Left lobe of liver (tissue), 2 donors: ENCODE results near the gene PGAM4. TPM values are rescaled to one million over a fixed set of nuclear protein-coding genes. Genes with fewer than 3 reads are reported as not detected.
"Not testable (repeated sequence)": the region's sequence is repeated elsewhere in the genome, so short reads cannot be mapped to it uniquely, and the experiment has no call there.

Source experiments
- ATAC-seq: fragments of 200-7000 bp; cut with Tn5 transposase; one replicate; pipeline ENCODE4 v1.9.1; 2020; ENCODE audit warnings: mild to moderate bottlenecking, moderate library complexity
- DNase-seq: peaks from one replicate; pipeline ENCODE4 v3.0.0-alpha.2; 2020; ENCODE audit warnings: low spot score
- total RNA-seq: library from RNA; stranded (reverse); gene quantifications from one replicate; pipeline ENCODE4 v1.2.1, GENCODE V29; 2021
- donor health status: DM: no; HTN: no; CAD: no; lungs with moderate emphysema.
- donor health status: DM: no; HTN: yes; CAD: no.

The PGAM4 gene
- total RNA-seq, result not detected

DNA sequence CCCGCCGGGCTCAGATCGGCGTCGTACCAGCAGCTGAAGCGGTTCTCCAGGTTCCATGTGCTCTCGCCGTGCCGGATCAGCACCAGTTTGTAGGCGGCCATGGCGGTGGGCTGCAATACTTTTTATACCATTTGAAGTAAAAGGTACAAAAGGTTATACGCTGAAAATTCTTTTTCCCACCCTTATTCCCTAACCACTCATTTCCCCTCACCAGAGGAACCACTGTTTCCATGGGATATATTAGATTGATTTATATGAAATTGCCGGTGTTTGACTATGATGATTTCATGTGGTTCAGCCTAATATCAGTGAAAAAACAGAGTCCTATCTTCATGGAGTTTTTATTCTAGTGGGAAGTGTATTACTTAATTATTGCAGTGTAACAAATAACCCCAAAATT is at the start of gene PGAM4:
Gene PGAM4, minus strand, starts transcription at position 101 of the 400 bp plus-strand sequence. Its CDS starts 0 bp downstream, at position 101.
- ATAC-seq (no peak), DNase-seq (no peak)

DNA sequence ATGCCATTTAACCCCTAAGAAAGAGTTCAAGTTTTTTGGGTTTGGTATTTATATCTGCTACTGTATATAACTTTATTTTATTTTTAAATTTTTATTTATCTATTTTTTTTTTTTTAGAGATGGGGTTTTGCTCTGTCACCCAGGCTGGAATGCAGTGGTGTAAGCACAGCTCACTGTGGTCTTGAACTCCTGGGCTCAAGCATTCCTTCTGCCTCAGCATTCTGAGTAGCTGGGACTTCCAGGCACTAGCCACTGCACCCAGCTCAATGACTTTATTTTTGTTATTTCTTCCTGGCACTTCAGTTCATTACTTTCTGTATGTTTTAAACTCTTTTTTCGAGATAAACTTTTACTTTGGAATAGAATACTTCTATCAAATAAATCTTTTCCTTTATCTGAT is 42.4 kb upstream of the PGAM4 start:
- no peak for ATAC-seq
- no peak for DNase-seq

DNA sequence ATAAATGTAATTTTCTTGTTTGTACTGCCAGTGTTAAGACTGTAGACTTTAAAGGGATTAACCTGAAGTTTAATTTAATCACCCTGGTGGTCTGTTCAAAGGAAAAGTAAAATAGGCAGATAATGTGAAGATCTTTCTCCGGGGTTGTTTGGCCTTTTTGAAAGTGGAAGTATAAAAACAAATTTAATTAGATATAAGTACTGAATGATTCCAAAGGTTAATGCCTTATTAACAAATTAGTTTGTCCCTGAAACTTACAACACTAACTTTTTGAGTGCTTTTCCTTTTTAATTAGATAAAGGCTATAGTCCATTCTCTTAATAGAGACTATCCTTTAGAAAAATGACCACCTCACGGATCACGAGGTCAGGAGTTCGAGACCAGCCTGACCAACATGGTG is 10.4 kb upstream of the PGAM4 start:
- DNase-seq, result no peak
- ATAC-seq, result no peak

DNA sequence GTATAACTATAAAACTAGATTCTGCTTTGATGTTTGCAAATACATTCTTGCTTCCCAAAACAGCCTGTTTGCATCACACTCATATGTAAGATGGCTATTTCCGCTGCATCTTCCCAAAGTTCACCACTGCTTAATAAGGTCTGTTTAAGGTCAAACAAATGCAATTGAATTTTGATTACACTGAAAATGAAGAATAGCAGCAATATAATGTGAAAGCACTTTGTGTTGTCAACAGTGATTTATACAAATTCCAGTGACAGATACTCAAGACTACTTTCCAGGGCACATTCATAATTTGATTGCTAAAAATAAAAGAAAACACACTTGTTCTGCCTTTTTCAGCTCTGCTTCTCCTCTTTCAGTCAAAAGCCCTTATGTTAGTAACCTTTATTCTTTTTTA is 8.1 kb upstream of the PGAM4 start:
- ATAC-seq, result no peak
- DNase-seq, result no peak

DNA sequence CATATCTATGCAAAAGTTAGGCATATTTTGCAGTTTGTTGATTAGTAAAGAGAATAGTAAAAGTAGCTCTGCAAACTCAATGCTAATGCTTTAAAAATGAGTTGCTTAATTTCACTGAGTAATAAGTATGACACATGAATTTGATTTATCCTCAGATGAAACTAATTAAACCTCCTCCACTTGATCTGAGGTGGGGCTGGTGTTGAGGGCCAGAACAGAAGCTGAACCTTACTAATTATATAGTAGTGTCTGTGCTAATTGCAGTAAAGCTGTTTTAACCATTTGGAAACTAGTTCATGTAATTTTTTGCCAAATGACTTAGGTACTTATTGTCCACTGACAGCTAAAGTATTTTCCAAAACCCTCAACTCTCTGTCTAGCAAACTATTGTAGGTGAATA is 7.7 kb upstream of the PGAM4 start:
- ATAC-seq (no peak), DNase-seq (no peak)

DNA sequence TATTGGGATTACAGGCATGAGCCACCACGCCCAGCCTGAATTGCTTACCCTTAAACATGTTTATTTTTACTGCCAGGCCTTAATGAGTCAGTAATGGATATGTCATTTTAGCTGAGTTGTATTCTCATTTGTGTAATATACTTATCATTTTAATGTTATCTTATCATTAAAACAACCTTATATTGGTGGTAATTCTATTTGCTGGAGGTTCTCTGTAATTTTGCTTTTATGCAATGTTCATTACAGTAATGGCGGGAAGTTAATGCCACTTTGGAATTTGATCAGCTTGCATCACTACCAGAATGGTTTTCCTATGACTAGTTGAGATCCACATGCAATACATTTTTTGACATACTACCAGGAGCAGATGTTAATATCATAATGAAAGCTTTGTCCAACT is 6.3 kb upstream of the PGAM4 start:
- ATAC-seq (no peak), DNase-seq (no peak)

DNA sequence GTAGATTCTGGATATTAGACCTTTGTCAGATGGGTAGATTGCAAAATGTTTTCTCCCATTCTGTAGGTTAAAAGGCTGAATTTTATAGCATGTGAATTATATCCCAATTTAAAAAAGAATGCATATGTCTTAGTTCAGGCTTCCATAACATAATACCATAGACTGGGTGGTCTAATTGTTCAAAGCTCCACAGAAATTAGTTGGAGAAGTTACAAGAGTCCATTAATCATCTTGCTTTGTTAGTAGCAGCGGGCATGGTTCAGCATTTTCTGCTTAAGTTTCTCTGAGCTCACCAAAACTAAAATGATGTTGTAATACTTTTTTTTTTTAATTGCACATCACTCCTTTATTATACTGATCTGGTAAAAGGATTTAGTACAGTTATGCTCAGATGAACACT is 1.8 kb downstream of the PGAM4 start:
- ATAC-seq (no peak), DNase-seq (no peak)

DNA sequence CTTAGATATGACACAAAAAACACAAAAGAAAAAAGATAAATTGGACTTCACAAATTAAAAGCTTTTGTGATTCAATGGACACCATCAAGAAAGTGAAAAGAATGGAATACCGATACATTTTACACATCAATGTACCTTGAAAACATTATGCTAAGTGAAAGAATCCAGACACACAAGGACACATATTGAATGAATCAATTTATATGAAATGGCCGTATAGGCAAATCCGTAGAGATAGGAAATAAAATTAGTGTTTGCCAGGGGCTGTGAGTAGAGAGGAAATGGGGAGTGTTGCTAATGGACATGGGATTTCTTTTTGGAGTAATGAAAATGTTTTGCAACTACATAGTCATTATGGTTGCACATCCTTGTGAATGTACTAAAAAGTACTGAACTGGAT is 3.1 kb downstream of the PGAM4 start:
- ATAC-seq, result no peak
- no peak for DNase-seq

DNA sequence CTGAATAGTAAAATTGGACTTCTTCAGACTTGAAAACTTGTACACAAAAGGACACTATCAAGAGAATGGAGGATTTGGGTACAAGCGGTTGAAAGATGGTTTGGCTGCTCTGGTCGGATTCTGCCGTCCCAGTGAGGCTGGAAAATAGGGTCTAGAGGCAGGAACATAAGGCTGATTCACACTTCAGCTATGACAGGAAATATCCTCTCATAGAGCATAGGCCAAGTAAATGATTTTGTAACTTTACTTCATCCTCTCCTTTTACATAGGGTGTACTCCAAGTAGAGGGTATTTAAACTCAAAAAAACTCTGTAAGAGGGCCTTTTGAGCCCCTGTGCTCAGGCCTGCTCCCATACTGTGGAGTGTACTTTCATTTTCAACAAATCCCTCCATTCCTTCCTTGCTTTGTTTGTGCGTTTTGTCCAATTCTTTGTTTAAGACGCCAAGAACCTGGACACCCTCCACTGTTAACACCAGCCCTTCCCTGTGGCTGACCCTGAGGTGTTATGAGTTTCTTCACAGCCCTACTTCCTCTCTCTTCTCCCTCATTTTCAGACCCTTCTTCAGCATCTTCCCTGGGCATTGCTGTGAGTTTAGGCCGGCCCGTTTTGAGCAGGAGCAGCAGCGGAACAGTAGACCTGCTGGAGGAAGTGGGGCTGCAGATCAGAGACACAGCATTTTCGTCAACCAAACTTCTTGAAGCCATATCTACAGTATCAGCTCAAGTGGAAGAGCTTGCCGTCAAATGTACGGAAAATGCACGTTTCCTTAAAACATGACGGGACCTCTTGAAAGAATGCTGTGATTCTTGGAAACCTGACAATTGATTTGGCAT is 7.2 kb downstream of the PGAM4 start:
- ATAC-seq, result no peak
- no peak for DNase-seq

DNA sequence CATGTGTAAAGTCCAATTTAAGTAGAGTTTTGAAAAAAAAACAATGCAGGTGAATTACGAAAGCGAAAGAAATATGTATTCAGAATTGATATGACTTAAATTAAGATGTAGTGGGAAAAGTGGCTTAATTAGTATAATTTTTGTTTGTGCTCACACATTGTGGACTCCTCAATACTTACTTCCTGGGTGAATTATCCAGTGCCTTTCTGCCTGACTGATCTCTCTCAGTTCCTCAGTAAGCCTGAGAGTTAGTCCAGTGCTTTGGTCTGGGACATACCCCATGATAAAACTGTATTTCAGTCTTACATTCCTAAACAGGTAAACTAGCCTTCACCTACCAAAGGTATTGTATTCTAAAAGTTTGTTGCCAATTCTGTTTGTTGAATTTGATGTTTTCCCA is 8.4 kb downstream of the PGAM4 start:
- DNase-seq, result no peak
- ATAC-seq, result no peak

DNA sequence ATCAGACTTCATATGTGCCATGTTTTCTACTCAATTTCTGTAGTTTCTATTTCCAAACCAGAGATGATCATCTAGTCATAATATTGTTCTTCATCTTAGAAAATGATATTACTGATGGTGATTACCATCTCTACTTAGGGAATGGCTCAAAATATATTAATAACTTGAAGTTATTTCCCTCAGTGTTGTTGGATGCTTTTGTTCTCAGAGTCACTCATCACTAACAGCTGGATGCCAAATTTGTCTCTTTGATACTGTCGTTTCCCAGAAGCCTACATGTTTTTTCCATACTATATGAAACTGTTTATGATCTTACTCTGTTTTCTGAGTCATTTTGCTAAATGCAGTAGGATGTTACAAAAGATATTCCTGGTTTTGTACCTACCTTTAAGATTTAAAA is 8.9 kb downstream of the PGAM4 start:
- DNase-seq, result no peak
- ATAC-seq, result no peak

DNA sequence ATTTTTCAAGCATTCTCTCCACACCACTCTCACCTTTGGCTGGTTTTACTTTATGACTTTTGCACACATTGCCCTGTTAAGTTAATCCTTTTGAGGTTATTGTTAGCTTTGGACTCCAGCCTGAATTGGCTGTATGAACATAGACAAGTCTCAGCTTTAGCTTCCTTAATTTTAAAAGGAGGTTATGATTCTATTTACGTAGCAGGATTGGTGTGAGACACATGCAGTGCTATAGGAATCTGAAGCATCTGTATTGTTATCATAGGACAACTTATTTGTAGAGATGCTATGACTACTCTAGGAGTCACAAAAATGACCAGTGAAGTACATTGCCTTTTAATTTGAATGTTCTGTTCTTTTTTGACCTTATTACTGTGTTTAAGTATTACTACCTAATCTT is 15.7 kb downstream of the PGAM4 start:
- DNase-seq (no peak), ATAC-seq (peak; percentile 58)

DNA sequence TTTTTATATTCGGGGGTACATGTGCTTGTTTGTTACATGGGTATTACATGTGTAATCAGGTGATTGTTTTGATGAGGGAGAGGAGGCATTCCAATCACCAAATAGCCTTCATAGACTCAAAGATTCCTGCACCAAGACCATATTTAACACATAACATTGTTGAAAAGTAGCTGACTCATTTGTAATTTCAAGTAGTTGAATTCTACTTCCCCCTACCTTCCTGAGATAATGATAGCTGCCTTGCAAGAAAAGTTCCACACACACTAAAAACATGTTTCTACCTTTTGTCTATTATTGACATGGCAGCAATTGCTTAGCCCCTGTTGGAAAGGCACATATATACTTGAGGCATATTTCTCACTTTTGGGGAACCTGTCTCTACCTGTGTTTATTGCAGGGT is 16.1 kb downstream of the PGAM4 start:
- DNase-seq (no peak), ATAC-seq (no peak)

DNA sequence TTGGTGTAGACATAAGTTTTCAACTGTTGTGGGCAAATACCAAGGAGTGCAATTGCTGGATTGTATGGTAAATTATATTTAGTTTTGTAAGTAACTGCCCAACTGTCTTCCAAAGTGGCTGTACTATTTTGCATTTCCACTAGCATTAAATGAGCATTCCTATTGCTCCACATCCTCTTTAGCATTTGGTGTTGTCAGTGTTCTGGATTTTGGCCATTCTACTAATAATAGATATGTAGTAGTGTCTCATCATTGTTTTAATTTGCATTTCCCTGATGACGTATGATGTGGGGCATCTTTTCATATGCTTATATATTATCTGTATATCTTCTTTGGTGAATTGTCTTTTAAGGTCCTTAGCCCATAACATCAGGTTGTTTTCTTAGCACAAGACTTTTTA is 17.3 kb downstream of the PGAM4 start:
- DNase-seq, result no peak
- no peak for ATAC-seq

DNA sequence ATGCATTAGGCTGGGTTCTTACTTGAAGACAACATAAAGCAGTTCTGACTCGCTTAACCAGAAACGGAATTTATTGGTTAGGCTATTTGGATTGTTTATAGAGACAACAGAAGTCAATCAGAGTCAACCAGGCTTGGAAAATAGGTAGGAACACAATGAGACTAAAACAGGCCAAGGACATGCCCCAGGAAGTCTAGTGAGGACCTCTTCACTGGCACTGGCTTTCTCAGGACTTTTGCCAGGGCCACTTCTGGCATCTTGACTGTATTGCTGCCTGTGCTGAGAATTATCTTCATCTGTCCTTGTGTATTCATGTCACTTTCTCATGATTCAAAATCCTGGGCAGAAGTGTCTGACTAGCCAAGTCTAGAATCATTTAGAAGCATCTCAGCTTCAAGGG is 19.6 kb downstream of the PGAM4 start:
- ATAC-seq (no peak), DNase-seq (no peak)

DNA sequence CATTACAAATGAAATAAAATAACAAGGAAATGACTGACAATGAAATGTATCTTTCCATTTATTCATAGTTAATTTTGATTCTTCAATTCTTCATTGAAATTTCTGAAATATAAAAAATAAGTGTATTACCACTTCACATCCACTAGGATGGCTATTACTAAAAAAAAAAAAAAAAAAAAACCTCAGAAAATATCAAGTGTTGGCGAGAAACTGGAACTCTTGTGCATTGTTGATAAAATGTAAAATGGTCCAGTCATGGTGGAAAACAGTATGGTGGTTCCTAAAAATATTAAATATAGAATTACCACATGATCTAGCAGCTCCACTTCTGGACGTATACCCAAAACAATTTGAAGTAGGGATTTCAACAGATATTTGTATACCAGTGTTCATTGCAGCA is 22.9 kb downstream of the PGAM4 start:
- DNase-seq, result no peak
- no peak for ATAC-seq

DNA sequence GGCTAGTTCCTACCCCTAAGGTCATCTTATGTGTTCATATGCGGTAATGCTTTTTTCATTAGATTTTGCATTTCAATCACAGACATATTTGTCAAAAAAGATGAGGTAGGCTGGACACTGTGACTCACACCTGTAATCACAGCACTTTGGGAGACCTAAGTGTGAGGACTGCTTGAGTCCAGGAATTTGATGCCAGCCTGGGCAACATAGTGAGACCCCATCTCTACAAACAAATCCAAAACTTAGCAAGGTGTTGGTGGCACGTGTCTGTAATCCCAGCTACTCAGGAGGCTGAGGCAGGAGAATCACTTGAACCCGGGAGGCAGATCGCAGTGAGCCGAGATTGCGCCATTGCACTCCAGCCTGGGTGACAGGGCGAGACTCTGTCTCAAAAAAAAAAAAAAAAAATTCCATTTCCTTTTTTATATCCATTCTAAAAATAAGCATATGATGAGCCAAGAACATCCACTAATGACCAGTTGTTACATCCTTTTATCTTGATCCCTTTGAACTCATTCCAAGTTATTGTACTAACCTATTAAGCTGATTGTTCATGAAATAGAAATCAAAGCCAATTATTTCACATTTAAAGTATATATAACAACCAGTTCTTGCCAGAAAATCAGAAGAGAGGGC is 23.4 kb downstream of the PGAM4 start:
- ATAC-seq (no peak), DNase-seq (no peak)

DNA sequence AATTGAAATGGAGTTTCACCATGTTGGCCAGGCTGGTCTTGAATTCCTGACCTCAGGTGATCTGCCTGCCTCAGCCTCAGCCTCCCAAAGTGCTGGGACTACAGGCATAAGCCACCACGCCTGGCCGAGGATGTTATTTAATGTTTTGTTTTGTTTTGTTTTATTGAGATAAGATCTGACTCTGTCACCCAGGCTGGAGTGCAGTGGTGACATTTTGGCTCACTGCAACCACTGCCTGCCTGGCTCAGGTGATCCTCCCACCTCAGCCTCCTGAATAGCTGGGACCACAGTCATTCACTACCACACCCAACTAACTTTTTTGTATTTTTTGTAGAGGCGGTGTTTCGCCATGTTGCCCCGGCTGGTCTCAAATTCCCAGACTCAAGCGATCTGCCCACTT is 24.4 kb downstream of the PGAM4 start:
- not testable (repeated sequence) for ATAC-seq, DNase-seq

DNA sequence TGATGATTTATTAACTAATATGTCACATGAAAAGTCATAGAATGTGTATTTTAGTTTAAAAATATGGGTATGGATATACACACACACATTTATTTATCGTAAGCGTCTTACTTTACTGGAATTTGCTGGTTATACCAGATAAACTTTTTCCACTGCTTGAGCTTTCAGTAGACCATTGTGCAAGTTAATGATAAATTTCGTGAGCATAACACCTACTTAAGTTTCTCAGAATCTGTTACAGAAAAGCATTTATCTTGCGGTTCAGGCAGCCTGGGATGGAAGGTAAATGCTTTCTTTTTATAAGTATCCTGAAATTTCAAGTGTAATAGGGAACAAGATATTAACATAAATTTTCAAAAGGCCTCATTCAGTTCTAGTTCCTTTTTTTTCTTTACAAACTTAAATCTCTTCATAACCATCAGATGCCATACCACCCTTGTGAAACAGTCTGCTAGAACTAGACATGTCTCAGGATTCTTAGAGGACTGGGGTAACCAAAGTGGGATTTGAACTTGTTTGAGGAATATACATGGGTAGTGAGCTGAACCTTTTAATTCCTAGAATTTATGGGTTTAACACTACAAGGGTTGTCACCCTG is 31.3 kb downstream of the PGAM4 start:
- DNase-seq (no peak), ATAC-seq (no peak)

DNA sequence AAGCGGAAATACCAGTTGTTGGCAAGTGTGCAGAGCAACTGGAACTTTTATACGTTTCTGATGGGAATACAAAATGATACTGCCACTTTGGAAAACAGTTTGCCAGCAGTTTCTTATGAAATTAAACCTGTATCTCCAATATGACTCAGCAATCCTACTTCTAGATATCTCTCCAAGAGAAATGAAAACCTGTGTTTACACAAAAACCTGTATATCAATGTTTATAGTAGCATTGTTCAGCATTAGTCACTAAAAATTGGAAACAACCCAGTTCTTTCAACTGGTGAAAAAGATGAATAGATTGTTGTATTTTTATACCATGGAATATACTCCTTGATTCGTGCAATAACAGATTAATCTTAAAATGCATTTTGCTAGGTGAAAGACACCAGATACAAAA is 32.1 kb downstream of the PGAM4 start:
- DNase-seq (no peak), ATAC-seq (no peak)

DNA sequence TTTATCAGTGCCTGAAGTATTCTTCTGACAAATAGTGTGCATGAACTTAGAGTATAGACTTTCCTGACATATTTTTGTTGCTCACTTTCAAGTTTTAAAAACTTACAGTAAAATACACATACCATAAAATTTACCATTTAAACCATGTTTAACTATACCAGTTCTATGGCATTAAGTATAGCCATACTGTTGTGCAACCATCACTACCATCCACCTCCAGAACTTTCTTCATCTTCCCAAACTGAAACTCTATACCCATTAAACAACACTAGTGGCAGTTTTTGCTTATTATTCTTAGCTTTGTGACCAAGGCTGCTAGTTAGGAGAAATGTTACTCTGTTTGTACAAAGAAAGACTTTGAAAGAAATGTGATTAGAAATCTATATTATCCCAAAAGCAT is 33.1 kb downstream of the PGAM4 start:
- ATAC-seq (no peak), DNase-seq (no peak)

DNA sequence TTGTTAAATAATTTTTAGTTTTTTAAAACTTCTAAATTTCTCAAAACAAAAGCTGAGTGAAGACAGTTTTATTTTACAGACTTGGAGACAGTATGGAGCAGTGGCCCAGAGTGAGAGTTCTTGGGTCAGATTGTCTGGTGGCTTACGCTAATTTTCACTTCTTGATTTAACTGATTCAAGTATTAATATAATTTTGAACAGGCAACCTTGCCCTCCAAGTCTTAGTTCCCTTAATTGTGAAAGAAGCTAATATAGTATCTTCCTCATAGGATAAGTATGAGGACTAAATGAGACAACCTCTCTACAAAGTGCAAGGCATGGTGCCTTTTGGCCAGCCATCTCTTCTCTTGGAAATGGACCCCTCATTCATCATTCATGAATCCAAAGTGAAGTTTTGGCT is 33.6 kb downstream of the PGAM4 start:
- DNase-seq (no peak), ATAC-seq (no peak)
